ENCODE data around the gene LIMS1. TPM values are rescaled to one million over a fixed set of nuclear protein-coding genes. Genes with fewer than 3 reads are reported as not detected.
A peak's percentile ranks its signal among the peaks of the same experiment; 100 is the strongest.
"Not testable (repeated sequence)": the region's sequence is repeated elsewhere in the genome, so short reads cannot be mapped to it uniquely, and the experiment has no call there.

LIMS1 gene
- total RNA-seq, 4 donors from 2014 or later: 147 to 308 (median 224) TPM

- peak; percentile 97 to 98 for ATAC-seq
- intact Hi-C loops (cut with DNase I; ENCODE audit: low total_unique reads): loop anchor here (2.0 kb wide), 1 partner anchor 271 kb away; the partner anchor contains the start of gene GCC2
- no peaks in the 10 kb centered on the region for H3K27me3 ChIP-seq
Measured at GRCh38 chr2:108719149-108720044, 185.1 kb downstream of the LIMS1 start, which contains the start of gene RANBP2. Gene RANBP2, plus strand, starts transcription at chr2:108719482. Its CDS starts 125 bp downstream, at chr2:108719607.

GRCh38 chr2:108726048-108726447 lies 191.8 kb downstream of the LIMS1 start:
- DNase-seq; intact Hi-C loops (cut with DNase I; ENCODE audit: low total_unique reads); H3K9me3 ChIP-seq; H3K4me3 ChIP-seq; ATAC-seq; in situ Hi-C loops (cut with MboI; ENCODE audit: low sequenced_read_pairs in 4 of 4); H3K27me3 ChIP-seq; H3K36me3 ChIP-seq: not testable (repeated sequence)
- H3K4me1 ChIP-seq: peaks cover 17 to 20% of the 10 kb centered on the region in 2 donors
- peak overlapping the region in 3 of 4 donors; percentile 37 to 62 (median 45) for H3K27ac ChIP-seq

More at GRCh38 chr2:108719149-108720044, 185.1 kb downstream of the LIMS1 start, which contains the start of gene RANBP2:
- Histone ChIP-seq H3K4me3 (peak within 1 kb of the TSS; percentile 73 to 86 (median 85)), H3K9me3 (no peaks in the 10 kb centered on the region), H3K27ac (peak within 1 kb of the TSS; percentile 91 to 99 (median 96)), H3K4me1 (peaks cover 15 to 18% of the 10 kb centered on the region in 2 donors), H3K36me3 (no peaks in the 10 kb centered on the region)
- DNase-seq: peak; percentile 94 to 95
- TF ChIP-seq POLR2A (IDR thresholded peaks at IDR 0.05) (peak; percentile 96 to 97), CTCF (IDR thresholded peaks at IDR 0.05 in 4 of 5, conservative IDR thresholded peaks at IDR 0.05 in 1 of 5) (no peak)
- in situ Hi-C loops (cut with MboI; ENCODE audit: low sequenced_read_pairs in 4 of 4): no loop called here

- intact Hi-C loops (cut with DNase I; ENCODE audit: low total_unique reads): not testable (repeated sequence)
Measured at GRCh38 chr2:108734656-108735055, 200.4 kb downstream of the LIMS1 start.

More at GRCh38 chr2:108734656-108735055, 200.4 kb downstream of the LIMS1 start:
- ATAC-seq; H3K27me3 ChIP-seq; DNase-seq; H3K4me1 ChIP-seq; H3K4me3 ChIP-seq; H3K9me3 ChIP-seq; H3K27ac ChIP-seq; in situ Hi-C loops (cut with MboI; ENCODE audit: low sequenced_read_pairs in 4 of 4): not testable (repeated sequence)
- H3K36me3 ChIP-seq: peaks cover 0 to 24% of the 10 kb centered on the region in 2 donors

Other genes with a start within 250 kb of the LIMS1 start
- gene SULT1C2, start 245.6 kb upstream of the LIMS1 start, total RNA-seq: 1 to 10 TPM in 1 of 4 donors, under 1 TPM in 1, not detected in 2; 0.10 to 3.2 TPM
- 1 to 10 TPM in 3 of 4 donors, under 1 TPM in 1; 0.61 to 3.3 (median 2.4) TPM for gene SULT1C4, start 156.5 kb upstream of the LIMS1 start, total RNA-seq
- 10 to 100 TPM; 16.7 to 43.1 (median 19.3) TPM for gene GCC2, start 85.3 kb upstream of the LIMS1 start, total RNA-seq
- gene RANBP2, start 185.0 kb downstream of the LIMS1 start, total RNA-seq: 10 to 100 TPM; 66.6 to 82.0 (median 76.7) TPM

Measured in gastrocnemius medialis (tissue), 4 donors.